Ovary (tissue), 1 donor: ENCODE measurements around the gene TPRKB.
"Not testable (repeated sequence)": the region's sequence is repeated elsewhere in the genome, so short reads cannot be mapped to it uniquely, and the experiment has no call there.

Experiments used
- EP300 ChIP-seq: sonication (generic); formaldehyde crosslinking; IDR thresholded peaks from one replicate; pipeline ENCODE4 v1.6.1; 2017; ENCODE audit warnings: antibody characterized with exemption
- POLR2A ChIP-seq: fragments of 450-650 bp; IDR thresholded peaks from one replicate; pipeline ENCODE4 v1.6.1; 2017; ENCODE audit warnings: antibody characterized with exemption, mild to moderate bottlenecking, moderate library complexity

- TF ChIP-seq EP300, POLR2A: not testable (repeated sequence)
Measured at GRCh38 chr2:73702852-73703493, 34.2 kb downstream of the TPRKB start.
